ENCODE data around the gene MAD1L1. TPM values are rescaled to one million over a fixed set of nuclear protein-coding genes. Genes with fewer than 3 reads are reported as not detected.

Gene MAD1L1
- total RNA-seq, 2 donors from 2014 or later = 81.3 to 115 TPM

DNA sequence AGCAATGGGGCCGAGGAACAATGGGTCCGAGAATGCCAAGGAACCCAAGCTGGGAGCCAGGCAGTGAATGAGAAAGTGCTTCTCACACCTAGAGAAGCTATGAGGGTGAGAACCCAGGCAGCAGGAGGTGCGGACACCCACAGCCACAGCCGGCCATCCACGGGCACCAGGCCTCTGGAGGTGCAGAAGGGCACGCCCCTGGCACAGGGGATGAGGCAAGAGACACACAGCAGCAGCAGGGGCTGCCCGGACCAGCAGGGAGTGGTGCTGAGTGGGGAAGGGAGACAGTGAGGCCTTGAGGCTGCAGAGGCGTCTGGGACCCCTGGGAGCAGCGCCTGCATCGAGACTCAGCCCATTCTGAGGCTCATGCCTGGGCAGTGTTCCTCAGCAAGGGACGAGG lies 135.3 kb downstream of the MAD1L1 start:
- H3K9me3 ChIP-seq (ENCODE audit: control insufficient read depth, low read length, poor library complexity, severe bottlenecking) = no peaks in the 10 kb centered on the region
- peaks cover 25% of the 10 kb centered on the region for H3K4me1 Mint-ChIP-seq
- DNase-seq (no peak), ATAC-seq (no peak)
- no peak overlapping the region for H3K4me3 Mint-ChIP-seq
- H3K27ac Mint-ChIP-seq = no peak overlapping the region
- H3K27me3 Mint-ChIP-seq = no peaks in the 10 kb centered on the region
- H3K36me3 Mint-ChIP-seq (ENCODE audit: low read depth) = peaks cover 5% of the 10 kb centered on the region

DNA sequence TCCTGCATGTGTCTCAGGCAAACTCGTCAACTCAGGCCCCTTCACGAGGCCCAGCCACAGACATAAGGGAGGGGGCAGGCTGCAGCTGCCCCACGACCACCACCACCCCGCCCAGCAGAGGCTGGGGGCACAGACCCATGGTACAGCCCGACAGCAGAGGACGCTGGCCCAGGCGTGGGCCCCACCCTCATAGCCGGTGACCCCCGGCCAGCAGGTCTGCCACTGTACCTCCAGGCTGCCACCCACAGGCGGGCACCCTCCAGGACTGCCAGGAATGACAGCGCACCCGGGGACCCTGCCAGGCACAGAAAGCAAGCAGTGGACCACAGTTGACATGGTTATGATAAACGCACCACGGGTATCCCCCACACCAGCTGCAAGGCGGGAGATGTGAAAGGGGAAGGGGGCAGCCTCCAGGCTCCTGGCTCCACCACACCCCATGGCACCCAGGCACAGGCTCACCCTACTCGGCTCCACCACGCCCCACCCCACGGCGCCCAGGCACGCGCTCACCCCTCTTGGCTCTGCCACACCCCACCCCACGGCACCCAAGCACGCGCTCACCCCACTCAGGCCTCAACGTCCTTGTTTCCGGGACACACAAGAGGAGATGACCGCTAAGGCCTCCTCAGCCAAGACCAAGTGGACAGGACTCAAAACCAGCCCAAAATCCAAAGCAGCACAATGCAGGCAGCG lies 135.9 kb downstream of the MAD1L1 start:
- H3K4me3 Mint-ChIP-seq = no peak overlapping the region
- no peak overlapping the region for H3K27ac Mint-ChIP-seq
- no peaks in the 10 kb centered on the region for H3K27me3 Mint-ChIP-seq
- no peaks in the 10 kb centered on the region for H3K9me3 ChIP-seq (ENCODE audit: control insufficient read depth, low read length, poor library complexity, severe bottlenecking)
- peaks cover 25% of the 10 kb centered on the region for H3K4me1 Mint-ChIP-seq
- H3K36me3 Mint-ChIP-seq (ENCODE audit: low read depth) = peaks cover 8% of the 10 kb centered on the region
- no peak for DNase-seq
- no peak for ATAC-seq

DNA sequence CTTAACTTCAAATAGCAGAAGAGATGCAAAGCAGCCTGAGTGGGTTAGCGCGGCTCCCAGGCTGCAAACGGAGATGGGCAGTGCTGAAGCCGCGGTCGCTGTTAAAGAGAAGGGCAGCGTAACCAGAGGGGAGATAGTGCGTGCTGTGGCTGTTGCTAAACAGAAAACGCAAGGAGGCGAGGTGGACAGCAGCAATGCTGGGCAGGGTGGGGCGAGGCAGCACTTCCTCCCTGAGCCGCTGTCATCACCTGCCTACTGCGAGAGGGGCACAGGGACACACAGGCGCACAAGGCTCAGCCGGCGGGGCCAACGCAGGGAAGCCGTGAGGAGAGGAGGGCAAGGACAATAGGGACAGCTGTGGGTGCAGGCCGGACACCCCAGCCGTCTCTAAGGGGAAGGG lies 137.3 kb downstream of the MAD1L1 start:
- H3K9me3 ChIP-seq (ENCODE audit: control insufficient read depth, low read length, poor library complexity, severe bottlenecking) = no peaks in the 10 kb centered on the region
- H3K36me3 Mint-ChIP-seq (ENCODE audit: low read depth) = peaks cover 8% of the 10 kb centered on the region
- no peak overlapping the region for H3K4me3 Mint-ChIP-seq
- ATAC-seq (no peak), DNase-seq (no peak)
- H3K27ac Mint-ChIP-seq = peak overlapping the region; percentile 47
- H3K4me1 Mint-ChIP-seq = peaks cover 21% of the 10 kb centered on the region
- H3K27me3 Mint-ChIP-seq = no peaks in the 10 kb centered on the region

DNA sequence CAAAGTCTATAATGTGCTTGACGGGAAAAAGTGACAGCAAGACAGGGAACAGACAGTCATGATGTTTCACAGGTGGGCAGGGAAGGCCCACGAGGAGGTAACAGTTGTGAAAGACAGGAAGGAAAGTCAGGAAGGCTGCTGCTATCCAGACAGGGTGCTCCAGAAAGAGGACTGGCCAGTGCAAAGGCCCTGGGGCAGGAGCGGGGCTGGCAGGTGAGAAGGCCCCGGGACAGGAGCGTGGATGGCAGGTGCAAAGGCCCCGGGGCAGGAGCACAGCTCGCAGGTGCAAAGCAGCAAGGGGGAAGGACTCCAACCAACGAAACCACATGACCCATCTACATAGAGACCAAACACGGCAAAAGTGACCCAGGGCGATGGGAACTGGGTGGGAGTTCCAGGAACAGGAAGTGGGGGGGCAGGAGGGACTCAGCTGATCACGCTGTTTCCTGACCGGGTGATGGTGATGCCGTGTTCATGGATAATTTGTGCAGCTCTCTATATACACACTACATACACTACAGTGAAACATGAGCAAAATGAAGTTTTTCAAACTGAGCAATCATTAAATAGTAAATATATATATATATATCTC lies 138.2 kb downstream of the MAD1L1 start:
- H3K27me3 Mint-ChIP-seq = no peaks in the 10 kb centered on the region
- peaks cover 13% of the 10 kb centered on the region for H3K4me1 Mint-ChIP-seq
- ATAC-seq (no peak), DNase-seq (no peak)
- no peaks in the 10 kb centered on the region for H3K9me3 ChIP-seq (ENCODE audit: control insufficient read depth, low read length, poor library complexity, severe bottlenecking)
- H3K27ac Mint-ChIP-seq = peak overlapping the region; percentile 84
- H3K36me3 Mint-ChIP-seq (ENCODE audit: low read depth) = peaks cover 8% of the 10 kb centered on the region
- no peak overlapping the region for H3K4me3 Mint-ChIP-seq

DNA sequence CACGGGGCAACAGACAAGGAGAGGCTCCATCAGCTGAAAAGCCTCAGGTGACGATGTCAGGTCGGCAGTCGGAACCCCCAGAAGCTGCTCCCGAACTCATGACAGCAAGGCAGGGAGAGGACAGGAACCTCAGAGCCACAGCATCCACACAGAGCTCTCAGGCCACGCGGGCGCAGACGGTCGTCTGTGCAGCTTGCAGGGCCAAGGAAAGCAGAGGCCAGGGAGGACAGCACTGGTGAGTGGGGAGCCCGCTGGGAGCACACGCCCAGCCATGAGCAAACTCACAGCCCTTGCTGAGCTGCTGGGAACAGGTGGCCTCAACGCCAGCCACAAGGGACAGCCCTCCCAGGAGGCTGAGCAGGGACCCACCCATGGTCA lies 138.9 kb downstream of the MAD1L1 start:
- no peaks in the 10 kb centered on the region for H3K9me3 ChIP-seq (ENCODE audit: control insufficient read depth, low read length, poor library complexity, severe bottlenecking)
- H3K27me3 Mint-ChIP-seq = no peaks in the 10 kb centered on the region
- peaks cover 11% of the 10 kb centered on the region for H3K4me1 Mint-ChIP-seq
- H3K36me3 Mint-ChIP-seq (ENCODE audit: low read depth) = peaks cover 8% of the 10 kb centered on the region
- H3K27ac Mint-ChIP-seq = peak overlapping the region; percentile 84
- no peak overlapping the region for H3K4me3 Mint-ChIP-seq
- no peak for DNase-seq
- no peak for ATAC-seq

DNA sequence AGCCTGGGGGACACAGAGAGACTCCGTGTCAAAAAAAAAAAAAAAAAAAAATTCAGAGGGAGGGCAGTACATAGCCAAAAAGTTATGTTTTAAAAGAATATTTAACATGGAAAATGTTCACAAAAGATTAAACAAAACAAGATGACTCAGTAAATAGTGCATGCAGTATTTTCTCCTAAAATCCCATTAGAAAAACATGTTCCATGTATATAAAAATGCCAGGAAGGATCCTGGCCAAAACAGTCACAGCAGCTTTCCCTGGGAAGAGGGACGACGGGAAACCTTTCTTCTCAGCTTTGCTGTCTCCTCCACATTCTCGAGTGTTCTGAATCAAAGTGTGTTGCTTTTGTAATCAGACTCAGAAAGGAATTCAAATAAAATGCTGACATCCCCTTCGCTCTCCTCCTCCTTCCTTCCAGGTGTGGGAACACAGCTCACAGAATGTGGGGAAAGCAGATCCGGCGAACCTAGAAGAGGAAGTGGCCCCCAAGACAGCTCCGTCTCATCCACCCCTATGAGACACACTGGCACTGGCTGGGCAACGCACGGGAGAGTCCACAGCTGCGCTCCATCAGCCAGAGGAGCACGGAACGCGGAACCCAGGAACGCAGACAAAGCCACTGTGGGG lies 139.4 kb downstream of the MAD1L1 start:
- no peaks in the 10 kb centered on the region for H3K9me3 ChIP-seq (ENCODE audit: control insufficient read depth, low read length, poor library complexity, severe bottlenecking)
- Mint-ChIP-seq H3K36me3 (ENCODE audit: low read depth) (peaks cover 8% of the 10 kb centered on the region), H3K4me3 (no peak overlapping the region), H3K4me1 (peaks cover 8% of the 10 kb centered on the region), H3K27ac (peak overlapping the region; percentile 84), H3K27me3 (no peaks in the 10 kb centered on the region)
- ATAC-seq (no peak), DNase-seq (no peak)

DNA sequence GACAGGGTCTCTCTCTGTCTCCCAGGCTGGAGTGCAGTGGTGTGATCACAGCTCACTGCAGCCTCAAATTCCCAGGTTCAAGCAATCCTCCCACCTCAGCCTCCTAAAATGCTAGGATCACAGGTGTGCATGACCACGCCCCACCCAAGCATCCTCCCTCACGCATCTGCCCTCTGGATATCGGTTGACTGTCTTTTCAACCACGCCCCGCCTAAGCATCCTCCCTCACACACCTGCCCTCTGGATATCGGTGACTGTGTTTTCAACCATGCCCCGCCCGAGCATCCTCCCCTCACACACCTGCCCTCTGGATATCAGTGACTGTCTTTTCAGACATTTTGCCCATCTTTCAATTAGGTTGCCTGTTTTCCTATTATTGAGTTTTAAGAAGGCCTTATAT lies 140.5 kb downstream of the MAD1L1 start:
- peaks cover 6% of the 10 kb centered on the region for H3K4me1 Mint-ChIP-seq
- H3K9me3 ChIP-seq (ENCODE audit: control insufficient read depth, low read length, poor library complexity, severe bottlenecking) = no peaks in the 10 kb centered on the region
- H3K36me3 Mint-ChIP-seq (ENCODE audit: low read depth) = peaks cover 8% of the 10 kb centered on the region
- no peak overlapping the region for H3K27ac Mint-ChIP-seq
- H3K4me3 Mint-ChIP-seq = no peak overlapping the region
- ATAC-seq = no peak
- no peak for DNase-seq
- H3K27me3 Mint-ChIP-seq = no peaks in the 10 kb centered on the region

DNA sequence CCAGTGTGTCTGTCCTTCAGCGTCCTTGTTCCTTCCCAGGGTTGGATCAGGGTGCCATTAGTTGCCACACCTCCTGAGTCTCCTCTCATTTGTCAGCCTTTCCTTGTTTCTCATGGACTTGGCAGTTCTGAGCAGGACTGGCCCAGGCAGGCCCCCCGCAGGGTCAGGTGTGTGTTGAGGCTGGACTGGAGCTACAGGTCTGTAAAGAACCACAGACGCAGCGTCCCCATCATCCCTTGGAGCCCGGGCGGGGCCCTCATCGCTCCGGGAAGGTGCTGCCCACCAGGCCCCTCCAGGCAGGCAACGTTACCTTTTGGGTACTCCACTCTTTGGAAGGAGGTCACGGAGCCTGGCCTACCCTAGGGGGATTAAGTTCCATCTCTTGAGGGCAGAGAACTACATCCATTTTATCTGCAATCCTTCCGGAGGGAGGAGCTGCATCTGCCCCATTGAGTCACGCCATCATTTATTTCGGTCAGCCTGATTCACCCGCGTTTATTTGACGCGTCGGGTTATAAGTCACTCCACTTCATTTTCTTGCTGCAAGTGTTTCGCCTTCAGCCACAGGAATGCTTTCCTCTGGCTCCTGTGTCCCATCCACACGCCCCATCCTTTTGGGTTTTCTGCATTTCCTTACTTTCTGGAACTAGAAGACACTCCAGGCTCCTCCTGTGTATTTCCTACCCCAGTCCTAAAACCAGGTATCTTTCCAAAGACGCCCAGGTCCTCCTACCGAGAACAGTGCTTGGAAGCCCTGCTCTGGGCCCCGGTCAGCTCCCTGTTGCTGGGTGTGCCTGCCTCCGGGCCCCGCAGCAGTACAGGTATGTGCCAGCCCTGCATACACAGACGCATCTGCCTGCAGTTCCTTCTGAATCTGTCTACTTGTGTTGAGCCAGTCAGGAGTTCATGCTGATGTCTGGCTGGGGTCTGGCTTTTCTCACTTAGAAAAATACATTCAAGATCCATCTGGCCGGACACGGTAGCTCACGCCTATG lies 141.9 kb downstream of the MAD1L1 start:
- no peak for ATAC-seq
- Mint-ChIP-seq H3K27me3 (no peaks in the 10 kb centered on the region), H3K4me1 (peaks cover 6% of the 10 kb centered on the region), H3K36me3 (ENCODE audit: low read depth) (peaks cover 9% of the 10 kb centered on the region), H3K27ac (no peak overlapping the region), H3K4me3 (no peak overlapping the region)
- no peaks in the 10 kb centered on the region for H3K9me3 ChIP-seq (ENCODE audit: control insufficient read depth, low read length, poor library complexity, severe bottlenecking)
- no peak for DNase-seq

DNA sequence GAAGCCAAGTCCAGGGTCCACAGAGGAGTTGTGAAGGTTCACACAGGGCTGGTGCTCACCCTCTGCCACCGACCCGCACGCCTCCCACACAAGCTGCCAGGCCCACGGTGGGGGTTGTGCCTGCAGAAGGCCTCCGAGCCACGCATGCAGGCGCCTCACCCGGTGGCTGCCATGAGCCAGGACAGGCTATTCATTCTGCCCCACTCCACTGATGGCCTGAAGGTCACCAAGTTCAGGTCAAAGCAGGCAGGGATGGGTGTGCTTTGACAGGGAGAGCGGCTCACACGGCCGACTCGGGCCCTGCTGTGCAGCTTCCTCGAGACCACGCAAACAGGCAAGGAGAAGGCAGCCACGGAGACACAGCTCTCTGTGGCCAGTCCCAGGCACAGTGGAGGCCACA lies 143.9 kb downstream of the MAD1L1 start:
- Mint-ChIP-seq H3K36me3 (ENCODE audit: low read depth) (peaks cover 9% of the 10 kb centered on the region), H3K27me3 (no peaks in the 10 kb centered on the region), H3K27ac (no peak overlapping the region), H3K4me1 (peaks cover 7% of the 10 kb centered on the region), H3K4me3 (no peak overlapping the region)
- ATAC-seq = no peak
- no peaks in the 10 kb centered on the region for H3K9me3 ChIP-seq (ENCODE audit: control insufficient read depth, low read length, poor library complexity, severe bottlenecking)
- no peak for DNase-seq

DNA sequence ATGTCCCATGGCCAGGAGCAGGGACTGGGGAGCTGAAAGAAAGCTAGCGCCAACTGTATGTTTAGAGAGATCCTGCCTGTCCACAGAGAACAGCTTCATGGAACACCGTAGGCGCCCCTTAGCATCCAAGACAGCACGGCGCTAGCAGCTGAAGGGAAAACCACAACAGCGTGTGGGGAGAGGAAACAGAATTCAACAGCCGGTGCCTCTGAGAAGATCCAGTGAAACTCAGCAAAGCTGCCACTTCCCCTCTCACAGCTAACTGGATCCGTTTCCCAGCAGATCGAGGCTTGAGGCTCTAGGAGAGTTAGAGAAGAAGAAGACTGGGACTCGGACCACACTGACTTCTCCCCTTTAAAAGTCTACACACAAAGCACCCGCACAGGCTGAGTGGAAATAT lies 145.0 kb downstream of the MAD1L1 start:
- Mint-ChIP-seq H3K4me1 (peaks cover 9% of the 10 kb centered on the region), H3K36me3 (ENCODE audit: low read depth) (peaks cover 9% of the 10 kb centered on the region), H3K27ac (no peak overlapping the region), H3K4me3 (no peak overlapping the region), H3K27me3 (no peaks in the 10 kb centered on the region)
- H3K9me3 ChIP-seq (ENCODE audit: control insufficient read depth, low read length, poor library complexity, severe bottlenecking) = no peaks in the 10 kb centered on the region
- DNase-seq (no peak), ATAC-seq (no peak)

DNA sequence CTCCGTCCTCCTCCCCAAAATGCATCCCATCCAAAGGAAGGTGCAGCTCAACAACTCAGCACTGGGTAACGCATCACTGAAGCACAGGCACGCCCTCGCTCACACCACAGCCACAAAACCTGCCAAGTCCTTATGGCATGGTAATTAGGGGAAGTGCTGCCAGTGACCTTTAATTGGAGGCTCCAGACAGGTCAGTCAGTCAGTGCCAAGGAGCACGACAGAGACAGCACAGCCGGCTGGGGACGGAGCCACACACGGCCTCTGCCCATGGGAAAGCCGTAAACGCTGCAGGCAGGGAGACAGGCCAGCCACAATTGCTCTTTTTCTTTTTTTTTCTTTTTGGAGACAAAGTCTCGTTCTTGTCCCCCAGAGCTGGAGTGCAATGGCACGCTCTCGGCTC lies 146.5 kb downstream of the MAD1L1 start:
- DNase-seq = no peak
- H3K27ac Mint-ChIP-seq = no peak overlapping the region
- H3K4me3 Mint-ChIP-seq = no peak overlapping the region
- H3K9me3 ChIP-seq (ENCODE audit: control insufficient read depth, low read length, poor library complexity, severe bottlenecking) = no peaks in the 10 kb centered on the region
- H3K4me1 Mint-ChIP-seq = peaks cover 13% of the 10 kb centered on the region
- no peaks in the 10 kb centered on the region for H3K27me3 Mint-ChIP-seq
- ATAC-seq = no peak
- peaks cover 7% of the 10 kb centered on the region for H3K36me3 Mint-ChIP-seq (ENCODE audit: low read depth)

DNA sequence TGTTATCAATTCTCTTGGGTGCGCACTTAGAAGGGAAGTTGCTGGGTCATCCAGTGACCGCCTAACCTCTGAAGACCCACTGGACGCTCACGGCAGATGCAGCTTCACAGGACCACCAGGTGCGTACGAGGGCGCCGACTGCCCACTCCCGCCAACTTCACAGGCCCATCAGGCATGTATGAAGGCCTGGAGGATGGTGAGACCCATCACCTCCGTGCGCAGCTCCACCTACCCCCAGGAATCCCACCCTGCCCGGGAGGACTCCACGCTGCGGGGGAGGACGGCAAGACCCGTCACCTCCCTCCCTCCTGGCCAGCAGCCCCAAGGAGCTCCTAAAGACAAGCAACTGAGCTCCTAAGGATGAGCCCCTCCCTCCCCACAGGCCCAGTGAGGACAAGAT lies 146.9 kb downstream of the MAD1L1 start:
- Mint-ChIP-seq H3K36me3 (ENCODE audit: low read depth) (peaks cover 7% of the 10 kb centered on the region), H3K27ac (no peak overlapping the region), H3K27me3 (no peaks in the 10 kb centered on the region), H3K4me1 (peaks cover 13% of the 10 kb centered on the region), H3K4me3 (no peak overlapping the region)
- no peaks in the 10 kb centered on the region for H3K9me3 ChIP-seq (ENCODE audit: control insufficient read depth, low read length, poor library complexity, severe bottlenecking)
- no peak for ATAC-seq
- DNase-seq = no peak

Measured in T-helper 17 cell (primary cell).